Upper lobe of left lung (tissue), 4 donors: ENCODE data around the gene RWDD1.

Experiments
- CTCF ChIP-seq, 6 experiments: fragments of 450-650 bp in 4 of 6; fragments of 200-600 bp in 2 of 6; sonication (generic) in 2 of 6; IDR thresholded peaks; one replicate each; pipeline ENCODE4 v1.5.1; 2016 to 2019; ENCODE audit warnings: antibody characterized with exemption in 6 of 6
- EP300 ChIP-seq, 4 donors: sonication (generic); formaldehyde crosslinking; IDR thresholded peaks; one replicate each; pipeline ENCODE4 v1.5.1; 2017; ENCODE audit warnings: antibody characterized with exemption in 4 of 4, control low read depth in 2 of 4
- POLR2AphosphoS5 ChIP-seq, 2 donors: sonication (generic); formaldehyde crosslinking; IDR thresholded peaks; one replicate each; pipeline ENCODE4 v1.5.1; 2017; ENCODE audit warnings: antibody characterized with exemption in 2 of 2

GRCh38 chr6:116605935-116606334, 34.6 kb downstream of the RWDD1 start:
- TF ChIP-seq CTCF (IDR thresholded peaks at IDR 0.05) = no peak
- no peak for TF ChIP-seq POLR2AphosphoS5 (IDR thresholded peaks at IDR 0.05)
- TF ChIP-seq EP300 (IDR thresholded peaks at IDR 0.05) = no peak
